ENCODE data around the gene CCK.

- no peak for TF ChIP-seq TOX (CRISPR knock-in tag; IDR thresholded peaks at IDR 0.05; ENCODE audit: borderline replicate concordance)
- no peak for TF ChIP-seq ARNTL (CRISPR knock-in tag; IDR thresholded peaks at IDR 0.05; ENCODE audit: borderline replicate concordance, low read depth)
- TF ChIP-seq ISL1 (CRISPR knock-in tag; IDR thresholded peaks at IDR 0.05): no peak
- no peak for TF ChIP-seq OSR1 (CRISPR knock-in tag; IDR thresholded peaks at IDR 0.05)
- TF ChIP-seq CSRNP3 (CRISPR knock-in tag; IDR thresholded peaks at IDR 0.05): no peak
- no peak for TF ChIP-seq GLIS3 (CRISPR knock-in tag; IDR thresholded peaks at IDR 0.05)
- no peak for TF ChIP-seq CREB5 (CRISPR knock-in tag; IDR thresholded peaks at IDR 0.05; ENCODE audit: low read depth)
- no peak for TF ChIP-seq PATZ1 (CRISPR knock-in tag; IDR thresholded peaks at IDR 0.05; ENCODE audit: borderline replicate concordance)
- TF ChIP-seq ZFP3 (CRISPR knock-in tag; IDR thresholded peaks at IDR 0.05): no peak
- TF ChIP-seq PPARA (CRISPR knock-in tag; IDR thresholded peaks at IDR 0.05; ENCODE audit: borderline replicate concordance): no peak
- no peak for TF ChIP-seq ESRRG (CRISPR knock-in tag; IDR thresholded peaks at IDR 0.05)
These were observed 45.4 kb downstream of the CCK start for GRCh38 chr3:42220436-42221121.
